Osteoblast (primary cell): ENCODE measurements around the gene RANBP3. TPM values are rescaled to one million over a fixed set of nuclear protein-coding genes. Genes with fewer than 3 reads are reported as not detected.
A peak's percentile ranks its signal among the peaks of the same experiment; 100 is the strongest.

Experiments
- DNase-seq: peaks from one replicate; pipeline ENCODE4 v3.0.0; 2011; ENCODE audit warnings: low spot score, mixed read lengths; ENCODE audit not compliant: insufficient read length; ENCODE audit errors: missing footprints
- H2AFZ ChIP-seq: 2 replicates; pipeline ENCODE4 v1.6.0; 2011; ENCODE audit warnings: mild to moderate bottlenecking, low read length
- H3K27ac ChIP-seq: 2 replicates; pipeline ENCODE4 v1.5.1; 2011; ENCODE audit warnings: mild to moderate bottlenecking, low read depth, low read length, moderate library complexity
- H3K27me3 ChIP-seq: 2 replicates; pipeline ENCODE4 v1.6.0; 2012; ENCODE audit warnings: mild to moderate bottlenecking, control low read depth, inconsistent platforms, low read length, moderate library complexity; ENCODE audit not compliant: insufficient read depth
- H3K36me3 ChIP-seq: 2 replicates; pipeline ENCODE4 v1.5.1; 2011; ENCODE audit warnings: mild to moderate bottlenecking, low read length, control low read depth, moderate library complexity; ENCODE audit not compliant: insufficient read depth
- H3K4me1 ChIP-seq: 2 replicates; pipeline ENCODE4 v1.5.1; 2011; ENCODE audit warnings: mild to moderate bottlenecking, low read length, control low read depth, moderate library complexity; ENCODE audit not compliant: insufficient read depth
- H3K4me2 ChIP-seq: 2 replicates; pipeline ENCODE4 v1.6.0; 2011; ENCODE audit warnings: mild to moderate bottlenecking, low read length; ENCODE audit not compliant: insufficient read depth
- H3K4me3 ChIP-seq: fragments of 200-600 bp; sonication (generic); 3 replicates; pipeline ENCODE4 v1.5.1; 2012; ENCODE audit warnings: mild to moderate bottlenecking, low read length, inconsistent platforms; ENCODE audit not compliant: insufficient read depth
- H3K79me2 ChIP-seq: 2 replicates; pipeline ENCODE4 v1.6.0; 2012; ENCODE audit warnings: mild to moderate bottlenecking, low read length, control low read depth, inconsistent platforms; ENCODE audit not compliant: insufficient read depth
- H3K9me3 ChIP-seq: 2 replicates; pipeline ENCODE4 v1.5.1; 2011; ENCODE audit warnings: low read depth, low read length, control low read depth
- H4K20me1 ChIP-seq: 2 replicates; pipeline ENCODE4 v1.6.0; 2012; ENCODE audit warnings: mild to moderate bottlenecking, low read length, control low read depth; ENCODE audit not compliant: insufficient read depth
- total RNA-seq: library from RNA; depleted of rRNA; stranded (reverse); fragments of >200 nt; gene quantifications from 2 replicates; pipeline ENCODE4 v1.2.3, GENCODE V29; 2012
- TF ChIP-seq, protein P1 (sequence below): IDR thresholded peaks from 2 replicates; pipeline ENCODE4 v1.5.1; 2011; ENCODE audit warnings: mild to moderate bottlenecking, low read depth, low read length, moderate library complexity; ENCODE audit errors: extremely low read depth

RANBP3 gene
- total RNA-seq, 1 donor = 40.5 TPM

DNA sequence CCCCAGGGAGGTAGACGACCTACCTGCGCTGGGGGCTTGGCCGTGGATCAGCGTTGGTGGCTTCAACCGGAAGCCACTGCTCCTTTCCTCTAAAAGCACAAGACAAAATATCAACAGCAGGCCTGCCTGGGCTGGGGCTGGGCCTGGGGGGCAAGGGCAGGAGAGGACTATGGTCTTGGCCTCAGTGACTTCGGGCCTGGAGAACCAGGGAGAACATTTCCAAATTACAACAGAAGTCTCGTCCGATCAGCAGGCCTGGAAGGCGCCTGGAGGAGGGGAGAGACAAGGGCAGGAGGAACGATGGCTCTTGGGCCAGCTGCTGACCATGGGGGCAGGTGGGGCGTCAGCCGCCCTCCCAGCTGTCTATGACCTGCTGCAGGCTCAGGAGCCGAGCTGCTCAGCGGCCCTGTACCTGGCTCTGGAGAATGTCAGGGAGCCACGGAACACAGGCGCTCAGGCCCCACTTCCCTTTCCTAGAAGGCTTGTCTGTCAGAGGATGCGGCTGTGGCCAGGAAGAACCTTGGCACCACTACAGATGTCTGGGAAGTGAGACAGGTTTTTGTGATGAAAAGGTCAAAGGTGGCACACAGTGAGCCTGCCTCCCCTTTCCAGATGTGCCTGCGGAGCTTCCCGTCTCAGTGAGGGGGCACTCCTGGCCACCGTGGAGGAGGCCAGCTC, 44.4 kb downstream of the RANBP3 start:
- H4K20me1 ChIP-seq = peaks cover 28% of the 10 kb centered on the region

DNA sequence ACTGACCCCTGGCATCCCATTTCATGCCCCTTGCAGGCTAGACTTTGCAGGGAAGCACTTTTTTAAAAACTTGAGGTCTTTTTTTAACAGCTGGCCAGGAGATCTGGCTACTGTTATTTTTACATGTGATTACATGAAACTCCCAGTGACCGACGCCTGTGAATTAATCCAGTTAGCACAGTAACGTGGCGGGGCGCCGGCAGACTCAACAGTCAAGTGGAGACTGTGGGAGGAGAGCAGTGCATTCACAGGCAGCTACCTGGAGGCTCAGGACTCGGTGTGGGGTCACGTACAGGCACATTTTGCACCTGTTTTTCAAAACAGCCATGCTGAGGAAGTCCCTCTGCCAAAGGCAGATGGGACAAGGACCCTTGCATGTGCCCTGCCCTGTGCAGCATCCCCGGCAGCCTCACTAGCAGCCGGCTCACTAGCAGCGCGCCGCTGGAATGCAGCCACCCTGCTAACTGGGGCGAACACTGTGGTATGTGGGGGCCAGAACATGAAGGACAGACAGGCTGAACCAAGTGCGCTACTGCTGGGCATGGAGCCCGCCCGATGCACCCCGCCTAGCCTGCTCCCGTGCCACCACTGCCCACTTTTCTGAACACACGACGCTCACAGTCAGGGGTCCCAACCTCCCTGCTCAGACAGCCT, 45.2 kb downstream of the RANBP3 start:
- TF ChIP-seq, protein P1, sequence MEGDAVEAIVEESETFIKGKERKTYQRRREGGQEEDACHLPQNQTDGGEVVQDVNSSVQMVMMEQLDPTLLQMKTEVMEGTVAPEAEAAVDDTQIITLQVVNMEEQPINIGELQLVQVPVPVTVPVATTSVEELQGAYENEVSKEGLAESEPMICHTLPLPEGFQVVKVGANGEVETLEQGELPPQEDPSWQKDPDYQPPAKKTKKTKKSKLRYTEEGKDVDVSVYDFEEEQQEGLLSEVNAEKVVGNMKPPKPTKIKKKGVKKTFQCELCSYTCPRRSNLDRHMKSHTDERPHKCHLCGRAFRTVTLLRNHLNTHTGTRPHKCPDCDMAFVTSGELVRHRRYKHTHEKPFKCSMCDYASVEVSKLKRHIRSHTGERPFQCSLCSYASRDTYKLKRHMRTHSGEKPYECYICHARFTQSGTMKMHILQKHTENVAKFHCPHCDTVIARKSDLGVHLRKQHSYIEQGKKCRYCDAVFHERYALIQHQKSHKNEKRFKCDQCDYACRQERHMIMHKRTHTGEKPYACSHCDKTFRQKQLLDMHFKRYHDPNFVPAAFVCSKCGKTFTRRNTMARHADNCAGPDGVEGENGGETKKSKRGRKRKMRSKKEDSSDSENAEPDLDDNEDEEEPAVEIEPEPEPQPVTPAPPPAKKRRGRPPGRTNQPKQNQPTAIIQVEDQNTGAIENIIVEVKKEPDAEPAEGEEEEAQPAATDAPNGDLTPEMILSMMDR = no peak
- peaks cover 30% of the 10 kb centered on the region for H3K79me2 ChIP-seq
- H3K4me1 ChIP-seq = peaks cover 17% of the 10 kb centered on the region
- no peak for DNase-seq
- peaks cover 26% of the 10 kb centered on the region for H4K20me1 ChIP-seq
- H3K4me3 ChIP-seq = no peak overlapping the region
- H3K4me2 ChIP-seq = no peak overlapping the region
- H2AFZ ChIP-seq = no peak overlapping the region
- H3K27me3 ChIP-seq = no peaks in the 10 kb centered on the region
- H3K9me3 ChIP-seq = no peaks in the 10 kb centered on the region
- no peak overlapping the region for H3K27ac ChIP-seq
- H3K36me3 ChIP-seq = peaks cover 76% of the 10 kb centered on the region

More for the DNA sequence above, 44.4 kb downstream of the RANBP3 start:
- Histone ChIP-seq H3K4me2 (no peak overlapping the region), H3K4me1 (peaks cover 17% of the 10 kb centered on the region), H3K36me3 (peaks cover 72% of the 10 kb centered on the region), H3K9me3 (no peaks in the 10 kb centered on the region), H3K27me3 (no peaks in the 10 kb centered on the region), H2AFZ (no peak overlapping the region), H3K4me3 (no peak overlapping the region), H3K79me2 (peaks cover 33% of the 10 kb centered on the region), H3K27ac (peak overlapping the region; percentile 78)
- no peak for DNase-seq
- TF ChIP-seq, protein P1 = no peak

DNA sequence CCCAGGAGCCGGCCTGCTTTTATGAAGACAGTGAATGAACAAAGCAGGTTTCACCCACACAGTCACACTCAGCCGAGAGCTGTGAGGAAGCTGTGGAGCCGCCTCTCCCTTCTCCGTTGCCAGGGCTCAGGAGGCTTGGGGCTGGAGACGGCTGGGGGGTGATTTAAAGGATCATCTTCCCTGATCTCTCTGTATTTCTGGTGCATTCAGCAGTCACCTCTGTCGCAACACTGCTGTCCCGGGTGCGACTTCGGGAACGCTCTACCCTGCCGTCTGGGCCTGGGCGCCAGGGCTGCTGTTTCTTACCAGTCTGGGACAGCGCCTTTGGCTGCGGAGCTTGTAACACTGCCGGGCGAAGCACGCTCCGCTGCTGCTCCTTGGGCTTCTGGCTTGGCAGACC, 45.8 kb downstream of the RANBP3 start:
- Histone ChIP-seq H3K9me3 (no peaks in the 10 kb centered on the region), H3K79me2 (peaks cover 28% of the 10 kb centered on the region), H3K4me1 (peaks cover 18% of the 10 kb centered on the region), H3K27me3 (no peaks in the 10 kb centered on the region), H3K27ac (no peak overlapping the region), H3K4me3 (no peak overlapping the region), H3K36me3 (peaks cover 78% of the 10 kb centered on the region), H3K4me2 (no peak overlapping the region), H2AFZ (no peak overlapping the region), H4K20me1 (peaks cover 26% of the 10 kb centered on the region)
- TF ChIP-seq, protein P1 = no peak
- no peak for DNase-seq

DNA sequence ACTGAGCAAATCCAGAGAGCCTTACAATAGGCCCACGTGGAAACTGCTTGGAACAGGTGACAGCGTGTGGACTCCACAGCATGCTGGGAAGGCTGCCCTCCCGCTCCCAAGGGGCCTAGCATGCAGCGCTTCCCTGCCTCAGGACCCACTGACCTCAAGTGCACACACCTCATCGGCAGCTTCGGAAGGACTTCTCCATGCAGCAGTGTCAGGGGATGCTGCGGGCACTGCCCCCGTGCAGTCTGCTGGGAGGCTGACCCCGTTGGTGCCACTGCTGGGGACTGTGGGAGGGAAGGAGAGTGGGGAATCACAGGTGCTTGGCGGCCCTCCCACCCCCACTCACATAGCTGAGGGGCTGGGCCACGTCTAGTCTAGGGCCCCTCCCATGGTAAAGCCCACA, 46.7 kb downstream of the RANBP3 start:
- Histone ChIP-seq H3K4me1 (peaks cover 24% of the 10 kb centered on the region), H3K9me3 (no peaks in the 10 kb centered on the region), H3K27me3 (no peaks in the 10 kb centered on the region), H4K20me1 (peaks cover 25% of the 10 kb centered on the region), H3K4me3 (no peak overlapping the region), H3K79me2 (peaks cover 23% of the 10 kb centered on the region), H3K36me3 (peaks cover 83% of the 10 kb centered on the region), H3K27ac (no peak overlapping the region), H2AFZ (no peak overlapping the region), H3K4me2 (no peak overlapping the region)
- DNase-seq = no peak
- TF ChIP-seq, protein P1 = no peak
